OCI-LY7 (cell line): ENCODE measurements around the gene PPFIA3. TPM values are rescaled to one million over a fixed set of nuclear protein-coding genes. Genes with fewer than 3 reads are reported as not detected.

Experiments
- BruUV-seq: library from RNA; stranded (reverse); fragments of 400-500 nt; replicated peaks from 2 replicates; lab custom pipeline; 2021; lab: Mats Ljungman, UMichigan
- CTCF ChIA-PET: fragments of 300-600 bp; sonication (Branson Sonifier 250); formaldehyde crosslinking; loops from one replicate; lab custom pipeline; 2022; ENCODE audit warnings: antibody characterized with exemption; ENCODE audit not compliant: unreplicated experiment; lab: Charles Lee
- POLR2A ChIA-PET: fragments of 300-600 bp; sonication (Branson Sonifier 250); formaldehyde crosslinking; loops from one replicate; lab custom pipeline; 2022; ENCODE audit warnings: antibody characterized with exemption; lab: Charles Lee
- DNase-seq: peaks from one replicate; pipeline ENCODE4 v3.0.0-alpha.2; 2015; ENCODE audit warnings: low spot score
- H2AFZ ChIP-seq: fragments of 200-600 bp; sonication (generic), shearing (Covaris generic); 2 replicates; pipeline ENCODE4 v1.6.1; 2014; ENCODE audit warnings: mild to moderate bottlenecking, antibody characterized with exemption, low read length, moderate library complexity
- H3K27ac ChIP-seq: fragments of 200-600 bp; sonication (generic); 2 replicates; pipeline ENCODE4 v1.5.1; 2014; ENCODE audit warnings: mixed run types, low read depth, mild to moderate bottlenecking, moderate library complexity, low read length, inconsistent platforms; ENCODE audit not compliant: poor library complexity, severe bottlenecking
- H3K36me3 ChIP-seq: fragments of 200-600 bp; sonication (generic); 2 replicates; pipeline ENCODE4 v1.6.1; 2014; ENCODE audit warnings: mild to moderate bottlenecking, antibody characterized with exemption, low read length, moderate library complexity, mixed read lengths; ENCODE audit not compliant: insufficient read depth
- H3K4me1 ChIP-seq: fragments of 200-600 bp; sonication (generic); 2 replicates; pipeline ENCODE4 v1.5.1; 2014; ENCODE audit warnings: mild to moderate bottlenecking, low read length; ENCODE audit not compliant: insufficient read depth, poor library complexity, severe bottlenecking
- H3K4me2 ChIP-seq: fragments of 200-600 bp; sonication (generic); 2 replicates; pipeline ENCODE4 v1.6.1; 2014; ENCODE audit warnings: mild to moderate bottlenecking, low read length
- H3K4me3 ChIP-seq: fragments of 200-600 bp; sonication (generic); 2 replicates; pipeline ENCODE4 v1.5.1; 2014; ENCODE audit warnings: mild to moderate bottlenecking, low read depth, low read length; ENCODE audit not compliant: poor library complexity, severe bottlenecking
- H3K79me2 ChIP-seq: fragments of 200-600 bp; sonication (generic); 2 replicates; pipeline ENCODE4 v1.6.1; 2016; ENCODE audit warnings: low read depth, mild to moderate bottlenecking, low read length, moderate library complexity, mixed read lengths; ENCODE audit not compliant: insufficient read depth
- H3K9me2 ChIP-seq: fragments of 200-600 bp; sonication (generic); 2 replicates; pipeline ENCODE4 v1.6.1; 2016; ENCODE audit warnings: mild to moderate bottlenecking, low read length, mixed read lengths; ENCODE audit not compliant: insufficient read depth
- H3K9me3 ChIP-seq: fragments of 200-600 bp; sonication (generic); 2 replicates; pipeline ENCODE4 v1.6.1; 2014; ENCODE audit warnings: mild to moderate bottlenecking, mixed run types, low read length, mixed read lengths
- H4K20me1 ChIP-seq: fragments of 200-600 bp; sonication (generic); 2 replicates; pipeline ENCODE4 v1.6.1; 2014; ENCODE audit warnings: mild to moderate bottlenecking, antibody characterized with exemption, low read length, moderate library complexity, mixed read lengths; ENCODE audit not compliant: insufficient read depth
- EZH2phosphoT487 ChIP-seq: fragments of 200-600 bp; sonication (generic); IDR thresholded peaks from 2 replicates; pipeline ENCODE4 v1.6.1; 2018; ENCODE audit warnings: low read depth, borderline replicate concordance, mild to moderate bottlenecking, mixed run types, antibody characterized with exemption, low read length, moderate library complexity, mixed read lengths
- intact Hi-C: fragments of 100-400 bp; cut with micrococcal nuclease; formaldehyde crosslinking; loops from one replicate; pipeline ENCODE4 v1.10.0; 2022; ENCODE audit not compliant: unreplicated experiment
- total RNA-seq, 2 experiments: library from RNA; depleted of rRNA in 1 of 2; stranded (reverse); fragments of >200 nt in 1 of 2; shearing (Covaris generic) in 1 of 2; gene quantifications; 2 replicates each; pipeline ENCODE4 v1.2.3, GENCODE V29; 2014 to 2022
- TF ChIP-seq, protein P1 (sequence below): fragments of 200-600 bp; sonication (generic); conservative IDR thresholded peaks from 2 replicates; pipeline ENCODE4 v1.5.1; 2014; ENCODE audit warnings: mild to moderate bottlenecking, antibody characterized with exemption, low read length, moderate library complexity, mixed read lengths

PPFIA3 gene
- total RNA-seq, 2 experiments from 2014 or later = 17.8 to 21.2 TPM

- no peaks in the 10 kb centered on the region for H3K9me3 ChIP-seq
- ChIA-PET POLR2A (no interaction called here), CTCF (no interaction called here)
- H3K4me2 ChIP-seq = no peak overlapping the region
- H3K4me3 ChIP-seq = no peak overlapping the region
- H3K36me3 ChIP-seq = no peaks in the 10 kb centered on the region
- intact Hi-C loops = loop anchor here (5.0 kb wide), 1 partner anchor 91 kb away; no protein-coding TSS in a partner anchor
- BruUV-seq = no TSS peak
- no peaks in the 10 kb centered on the region for H3K79me2 ChIP-seq
- H3K9me2 ChIP-seq = no peaks in the 10 kb centered on the region
- peaks cover 28% of the 10 kb centered on the region for H3K4me1 ChIP-seq
- H4K20me1 ChIP-seq = no peaks in the 10 kb centered on the region
- no peak for DNase-seq
- H3K27ac ChIP-seq = no peak overlapping the region
- H2AFZ ChIP-seq = no peak overlapping the region
- no peak for TF ChIP-seq EZH2phosphoT487
- TF ChIP-seq, protein P1, sequence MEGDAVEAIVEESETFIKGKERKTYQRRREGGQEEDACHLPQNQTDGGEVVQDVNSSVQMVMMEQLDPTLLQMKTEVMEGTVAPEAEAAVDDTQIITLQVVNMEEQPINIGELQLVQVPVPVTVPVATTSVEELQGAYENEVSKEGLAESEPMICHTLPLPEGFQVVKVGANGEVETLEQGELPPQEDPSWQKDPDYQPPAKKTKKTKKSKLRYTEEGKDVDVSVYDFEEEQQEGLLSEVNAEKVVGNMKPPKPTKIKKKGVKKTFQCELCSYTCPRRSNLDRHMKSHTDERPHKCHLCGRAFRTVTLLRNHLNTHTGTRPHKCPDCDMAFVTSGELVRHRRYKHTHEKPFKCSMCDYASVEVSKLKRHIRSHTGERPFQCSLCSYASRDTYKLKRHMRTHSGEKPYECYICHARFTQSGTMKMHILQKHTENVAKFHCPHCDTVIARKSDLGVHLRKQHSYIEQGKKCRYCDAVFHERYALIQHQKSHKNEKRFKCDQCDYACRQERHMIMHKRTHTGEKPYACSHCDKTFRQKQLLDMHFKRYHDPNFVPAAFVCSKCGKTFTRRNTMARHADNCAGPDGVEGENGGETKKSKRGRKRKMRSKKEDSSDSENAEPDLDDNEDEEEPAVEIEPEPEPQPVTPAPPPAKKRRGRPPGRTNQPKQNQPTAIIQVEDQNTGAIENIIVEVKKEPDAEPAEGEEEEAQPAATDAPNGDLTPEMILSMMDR = no peak
Observed at GRCh38 chr19:49116544-49116943, 2.8 kb upstream of the PPFIA3 start.

DNA sequence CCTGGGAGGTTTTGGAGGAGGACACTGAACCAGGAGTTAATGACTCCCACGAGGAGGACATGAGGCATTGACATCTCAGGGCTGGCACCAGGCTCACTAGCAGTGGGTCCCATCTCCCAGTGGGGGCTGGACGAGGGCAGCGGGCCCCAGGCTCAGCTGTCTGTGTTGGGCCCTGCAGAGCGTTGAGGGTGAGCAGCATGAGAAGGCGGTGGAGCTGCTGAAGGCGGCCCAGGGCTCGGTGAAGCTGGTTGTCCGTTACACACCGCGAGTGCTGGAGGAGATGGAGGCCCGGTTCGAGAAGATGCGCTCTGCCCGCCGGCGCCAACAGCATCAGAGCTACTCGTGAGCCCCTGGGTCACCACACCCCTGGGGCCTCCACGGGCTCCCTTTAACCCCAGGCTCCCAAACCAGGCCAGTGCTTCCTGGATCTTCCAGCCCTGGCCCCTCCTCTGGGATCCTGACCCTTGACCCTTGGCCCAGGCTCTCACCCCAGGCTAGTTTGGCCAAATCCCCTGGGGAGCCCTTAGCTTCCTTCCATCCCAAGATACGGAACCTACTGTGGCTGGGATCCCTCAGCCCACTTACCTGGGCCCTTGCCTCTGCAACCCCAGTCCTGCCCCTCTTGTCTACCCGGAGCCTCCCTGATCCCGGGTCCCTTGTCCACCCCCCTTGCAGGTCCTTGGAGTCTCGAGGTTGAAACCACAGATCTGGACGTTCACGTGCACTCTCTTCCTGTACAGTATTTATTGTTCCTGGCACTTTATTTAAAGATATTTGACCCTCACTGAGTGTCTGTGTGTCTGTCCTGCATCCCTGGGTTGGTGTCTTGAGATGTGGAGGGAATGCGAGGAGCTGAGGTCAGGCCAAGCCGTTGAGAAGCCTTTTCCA lies 1.4 kb upstream of the PPFIA3 start:
- intact Hi-C loops = loop anchor here (5.0 kb wide), 1 partner anchor 89 kb away; no protein-coding TSS in a partner anchor
- BruUV-seq = no TSS peak
- Histone ChIP-seq H3K4me2 (peak overlapping the region; percentile 93), H3K27ac (peak overlapping the region; percentile 63), H3K79me2 (no peaks in the 10 kb centered on the region), H3K4me1 (peaks cover 28% of the 10 kb centered on the region), H3K9me2 (no peaks in the 10 kb centered on the region), H3K9me3 (no peaks in the 10 kb centered on the region), H4K20me1 (no peaks in the 10 kb centered on the region), H2AFZ (peak overlapping the region; percentile 82; the same call in 1 of the 2 replicates), H3K4me3 (peak overlapping the region; percentile 79), H3K36me3 (no peaks in the 10 kb centered on the region)
- no peak for TF ChIP-seq EZH2phosphoT487
- TF ChIP-seq, protein P1 = no peak
- POLR2A ChIA-PET = no interaction called here
- CTCF ChIA-PET = interaction anchor here (0.5 kb wide), 1 partner anchor 10 kb away, joined by 4 read pairs; no protein-coding TSS in a partner anchor
- DNase-seq = peak; percentile 15
